Measurements from ENCODE around the gene LAMB1. TPM values are rescaled to one million over a fixed set of nuclear protein-coding genes. Genes with fewer than 3 reads are reported as not detected.

Gene LAMB1
- total and polyA plus RNA-seq, 4 donors: 95.9 to 285 (median 173) TPM

GRCh38 chr7:107915541-107915940 is 87.4 kb downstream of the LAMB1 start:
- no peak for TF ChIP-seq CTCF (IDR thresholded peaks at IDR 0.05; ENCODE audit: control extremely low read depth, extremely low read depth)
- DNase-seq: no peak
- Histone ChIP-seq H3K27me3 (ENCODE audit: control insufficient read depth in 3 of 3, insufficient read depth in 3 of 3, low read length in 2 of 3) (no peaks in the 10 kb centered on the region), H3K27ac (ENCODE audit: low read depth in 1 of 2, low read length in 1 of 2) (no peak overlapping the region), H3K36me3 (ENCODE audit: control insufficient read depth in 4 of 4, insufficient read depth in 4 of 4, low read length in 4 of 4) (peaks cover 9 to 42% (median 34%) of the 10 kb centered on the region in 4 donors), H3K9me3 (ENCODE audit: control insufficient read depth in 4 of 4, insufficient read depth in 3 of 4, low read length in 3 of 4) (no peaks in the 10 kb centered on the region), H3K4me1 (ENCODE audit: control insufficient read depth in 5 of 5, insufficient read depth in 5 of 5, low read length in 5 of 5) (peaks cover 0 to 6% (median 4%) of the 10 kb centered on the region in 5 donors), H3K4me3 (no peak overlapping the region), H3K9ac (ENCODE audit: insufficient read depth in 1 of 2, low read length in 2 of 2) (no peak overlapping the region)
- WGBS, 2 donors: 93 to 98% methylated on average over 2 of the region's 2 CpGs
- ATAC-seq (ENCODE audit: insufficient read depth, low FRiP score): no peak

GRCh38 chr7:107914831-107915230 is 88.1 kb downstream of the LAMB1 start:
- Histone ChIP-seq H3K36me3 (ENCODE audit: control insufficient read depth in 4 of 4, insufficient read depth in 4 of 4, low read length in 4 of 4) (peaks cover 10 to 39% (median 32%) of the 10 kb centered on the region in 4 donors), H3K27me3 (ENCODE audit: control insufficient read depth in 3 of 3, insufficient read depth in 3 of 3, low read length in 2 of 3) (no peaks in the 10 kb centered on the region), H3K4me3 (no peak overlapping the region), H3K9me3 (ENCODE audit: control insufficient read depth in 4 of 4, insufficient read depth in 3 of 4, low read length in 3 of 4) (no peaks in the 10 kb centered on the region), H3K4me1 (ENCODE audit: control insufficient read depth in 5 of 5, insufficient read depth in 5 of 5, low read length in 5 of 5) (peaks cover 0 to 5% (median 0%) of the 10 kb centered on the region in 5 donors), H3K9ac (ENCODE audit: insufficient read depth in 1 of 2, low read length in 2 of 2) (no peak overlapping the region), H3K27ac (ENCODE audit: low read depth in 1 of 2, low read length in 1 of 2) (no peak overlapping the region)
- no peak for ATAC-seq (ENCODE audit: insufficient read depth, low FRiP score)
- TF ChIP-seq CTCF (IDR thresholded peaks at IDR 0.05; ENCODE audit: control extremely low read depth, extremely low read depth): no peak
- WGBS, 2 donors: 3 to 15% methylated on average over 1 of the region's 1 CpG
- DNase-seq: no peak

DNA sequence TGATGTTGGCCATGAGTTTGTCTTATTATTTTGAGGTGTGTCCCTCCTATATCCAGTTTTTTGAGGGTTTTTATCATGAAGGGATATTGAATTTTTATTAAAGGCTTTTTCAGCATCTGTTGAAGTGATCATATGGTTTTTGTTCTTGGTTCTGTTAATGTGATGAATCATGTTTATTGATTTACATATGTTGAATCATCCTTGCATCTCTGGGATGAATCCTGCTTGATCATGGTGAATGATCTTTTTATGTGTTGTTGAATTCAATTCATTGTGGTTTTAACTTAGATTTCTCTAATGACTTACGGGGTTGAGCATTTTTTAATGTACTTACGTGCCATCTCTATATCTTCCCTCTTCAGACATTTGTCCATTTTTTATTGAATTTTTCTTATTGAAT is 89.1 kb downstream of the LAMB1 start:
- no peak for DNase-seq
- H3K9ac ChIP-seq (ENCODE audit: insufficient read depth in 1 of 2, low read length in 2 of 2): no peak overlapping the region
- H3K9me3 ChIP-seq (ENCODE audit: control insufficient read depth in 4 of 4, insufficient read depth in 3 of 4, low read length in 3 of 4): no peaks in the 10 kb centered on the region
- ATAC-seq (ENCODE audit: insufficient read depth, low FRiP score): no peak
- no peak for TF ChIP-seq CTCF (IDR thresholded peaks at IDR 0.05; ENCODE audit: control extremely low read depth, extremely low read depth)
- H3K4me3 ChIP-seq: no peak overlapping the region
- peaks cover 0 to 5% (median 0%) of the 10 kb centered on the region in 5 donors for H3K4me1 ChIP-seq (ENCODE audit: control insufficient read depth in 5 of 5, insufficient read depth in 5 of 5, low read length in 5 of 5)
- no peaks in the 10 kb centered on the region for H3K27me3 ChIP-seq (ENCODE audit: control insufficient read depth in 3 of 3, insufficient read depth in 3 of 3, low read length in 2 of 3)
- no peak overlapping the region for H3K27ac ChIP-seq (ENCODE audit: low read depth in 1 of 2, low read length in 1 of 2)
- H3K36me3 ChIP-seq (ENCODE audit: control insufficient read depth in 4 of 4, insufficient read depth in 4 of 4, low read length in 4 of 4): peaks cover 12 to 37% (median 32%) of the 10 kb centered on the region in 4 donors
- 94 to 96% methylated on average over 2 of the region's 2 CpGs for WGBS, 2 donors

GRCh38 chr7:107911981-107912380 is 91.0 kb downstream of the LAMB1 start:
- Histone ChIP-seq H3K36me3 (ENCODE audit: control insufficient read depth in 4 of 4, insufficient read depth in 4 of 4, low read length in 4 of 4) (peaks cover 5 to 29% (median 22%) of the 10 kb centered on the region in 4 donors), H3K27ac (ENCODE audit: low read depth in 1 of 2, low read length in 1 of 2) (no peak overlapping the region), H3K4me3 (no peak overlapping the region), H3K27me3 (ENCODE audit: control insufficient read depth in 3 of 3, insufficient read depth in 3 of 3, low read length in 2 of 3) (no peaks in the 10 kb centered on the region), H3K9me3 (ENCODE audit: control insufficient read depth in 4 of 4, insufficient read depth in 3 of 4, low read length in 3 of 4) (no peaks in the 10 kb centered on the region), H3K4me1 (ENCODE audit: control insufficient read depth in 5 of 5, insufficient read depth in 5 of 5, low read length in 5 of 5) (no peaks in the 10 kb centered on the region), H3K9ac (ENCODE audit: insufficient read depth in 1 of 2, low read length in 2 of 2) (no peak overlapping the region)
- WGBS, 2 donors: 98% methylated on average over 2 of the region's 2 CpGs
- TF ChIP-seq CTCF (IDR thresholded peaks at IDR 0.05; ENCODE audit: control extremely low read depth, extremely low read depth): no peak
- ATAC-seq (ENCODE audit: insufficient read depth, low FRiP score): no peak
- no peak for DNase-seq

Measured in lung (tissue), 12 donors.